Spleen (tissue), 7 donors: Measurements from ENCODE around the gene NFIB.

Experiments used
- CTCF ChIP-seq, 11 experiments: fragments of 200-600 bp in 7 of 11; fragments of 450-650 bp in 4 of 11; sonication (generic) in 4 of 11; IDR thresholded peaks in 8 of 11; conservative IDR thresholded peaks in 3 of 11; 1 replicate in 7 of 11; 2 replicates in 4 of 11; pipeline versions ENCODE4 v1.4.0 to v1.8.0; 2016 to 2021; ENCODE audit warnings: antibody characterized with exemption in 11 of 11, inconsistent platforms in 4 of 11, mild to moderate bottlenecking in 1 of 11
- POLR2A ChIP-seq, 3 donors: fragments of 450-650 bp; IDR thresholded peaks; one replicate each; pipeline ENCODE4 v1.5.1; 2017; ENCODE audit warnings: antibody characterized with exemption in 3 of 3, mild to moderate bottlenecking in 1 of 3
- donor health status: DM: no; HTN: no; CAD: no; lungs with moderate emphysema.
- donor health status: DM: no; HTN: no; CAD: no.
- donor health status: DM: no; HTN: no; CAD: no.

DNA sequence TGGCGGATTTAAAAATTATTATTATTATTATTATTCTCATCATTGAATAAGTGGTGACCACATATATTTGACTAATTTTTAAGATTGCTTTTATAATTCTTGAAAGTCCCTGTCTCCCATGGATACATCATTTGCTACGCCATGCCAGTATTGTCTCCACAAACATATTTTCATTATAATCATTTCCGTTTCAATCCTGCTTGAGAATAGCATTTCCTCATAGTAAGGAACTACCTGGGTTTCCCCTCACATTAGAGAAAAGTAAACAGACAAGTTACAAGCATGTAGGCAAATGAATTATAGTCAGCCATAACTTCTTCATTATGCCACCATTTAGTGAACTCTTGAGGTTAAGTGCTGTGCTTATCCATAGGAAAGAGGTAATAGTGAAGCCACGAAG is 276.6 kb downstream of the NFIB start:
- TF ChIP-seq POLR2A (IDR thresholded peaks at IDR 0.05) (no peak), CTCF (IDR thresholded peaks at IDR 0.05 in 8 of 11, conservative IDR thresholded peaks at IDR 0.05 in 3 of 11) (no peak)
